Measurements from ENCODE around the gene LAMB4. TPM values are rescaled to one million over a fixed set of nuclear protein-coding genes. Genes with fewer than 3 reads are reported as not detected.

Gene LAMB4
- total and polyA plus RNA-seq, 2 donors from 2014 or later, result 1.2 to 5.4 TPM

DNA sequence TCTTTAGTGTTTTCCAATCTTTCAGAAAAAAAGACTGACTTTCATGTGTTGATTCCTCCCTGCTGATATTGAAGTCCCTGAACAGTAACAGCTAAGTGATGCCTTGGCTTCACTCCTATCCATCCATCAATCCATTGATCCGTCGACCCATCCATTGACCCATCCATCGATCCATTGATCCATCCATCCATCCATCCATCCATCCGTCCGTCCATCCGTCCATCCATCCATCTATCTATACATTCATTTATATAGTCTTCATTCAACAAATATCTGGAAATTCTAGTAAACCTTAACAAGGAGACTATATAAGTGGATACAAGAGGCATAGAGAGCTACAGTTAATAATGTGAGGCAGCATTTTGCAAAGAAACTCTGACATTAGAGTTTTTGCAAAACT lies 105.6 kb downstream of the LAMB4 start:
- TF ChIP-seq, protein P1, sequence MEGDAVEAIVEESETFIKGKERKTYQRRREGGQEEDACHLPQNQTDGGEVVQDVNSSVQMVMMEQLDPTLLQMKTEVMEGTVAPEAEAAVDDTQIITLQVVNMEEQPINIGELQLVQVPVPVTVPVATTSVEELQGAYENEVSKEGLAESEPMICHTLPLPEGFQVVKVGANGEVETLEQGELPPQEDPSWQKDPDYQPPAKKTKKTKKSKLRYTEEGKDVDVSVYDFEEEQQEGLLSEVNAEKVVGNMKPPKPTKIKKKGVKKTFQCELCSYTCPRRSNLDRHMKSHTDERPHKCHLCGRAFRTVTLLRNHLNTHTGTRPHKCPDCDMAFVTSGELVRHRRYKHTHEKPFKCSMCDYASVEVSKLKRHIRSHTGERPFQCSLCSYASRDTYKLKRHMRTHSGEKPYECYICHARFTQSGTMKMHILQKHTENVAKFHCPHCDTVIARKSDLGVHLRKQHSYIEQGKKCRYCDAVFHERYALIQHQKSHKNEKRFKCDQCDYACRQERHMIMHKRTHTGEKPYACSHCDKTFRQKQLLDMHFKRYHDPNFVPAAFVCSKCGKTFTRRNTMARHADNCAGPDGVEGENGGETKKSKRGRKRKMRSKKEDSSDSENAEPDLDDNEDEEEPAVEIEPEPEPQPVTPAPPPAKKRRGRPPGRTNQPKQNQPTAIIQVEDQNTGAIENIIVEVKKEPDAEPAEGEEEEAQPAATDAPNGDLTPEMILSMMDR (IDR thresholded peaks at IDR 0.05; ENCODE audit: borderline replicate concordance, extremely low read depth, insufficient read depth), result no peak
- H3K27ac ChIP-seq (ENCODE audit: low read depth in 2 of 2, low read length in 2 of 2), result no peak overlapping the region
- H3K4me1 ChIP-seq (ENCODE audit: control insufficient read depth in 2 of 3, insufficient read depth in 2 of 3, low read depth in 1 of 3, low read length in 3 of 3), result no peaks in the 10 kb centered on the region
- H3K9ac ChIP-seq (ENCODE audit: low read length in 3 of 3), result no peak overlapping the region
- DNase-seq (no peak), FAIRE-seq (no peak)
- H3K4me3 ChIP-seq (ENCODE audit: low read length in 3 of 3), result no peak overlapping the region
- H3K9me3 ChIP-seq (ENCODE audit: control insufficient read depth in 2 of 3, insufficient read depth in 1 of 3, low read length in 3 of 3), result no peaks in the 10 kb centered on the region
- no peaks in the 10 kb centered on the region for H3K27me3 ChIP-seq (ENCODE audit: control insufficient read depth, insufficient read depth, low read length)
- H3K36me3 ChIP-seq (ENCODE audit: control insufficient read depth in 2 of 3, insufficient read depth in 3 of 3, low read length in 3 of 3), result no peaks in the 10 kb centered on the region
- intact Hi-C loops (cut with DNase I), result no loop called here

- Histone ChIP-seq H3K27ac (ENCODE audit: low read depth in 2 of 2, low read length in 2 of 2) (no peak overlapping the region), H3K36me3 (ENCODE audit: control insufficient read depth in 2 of 3, insufficient read depth in 3 of 3, low read length in 3 of 3) (no peaks in the 10 kb centered on the region), H3K27me3 (ENCODE audit: control insufficient read depth, insufficient read depth, low read length) (no peaks in the 10 kb centered on the region), H3K4me1 (ENCODE audit: control insufficient read depth in 2 of 3, insufficient read depth in 2 of 3, low read depth in 1 of 3, low read length in 3 of 3) (peaks cover 0 to 4% (median 2%) of the 10 kb centered on the region in 3 donors), H3K4me3 (ENCODE audit: low read length in 3 of 3) (no peak overlapping the region), H3K9ac (ENCODE audit: low read length in 3 of 3) (no peak overlapping the region), H3K9me3 (ENCODE audit: control insufficient read depth in 2 of 3, insufficient read depth in 1 of 3, low read length in 3 of 3) (no peaks in the 10 kb centered on the region)
- intact Hi-C loops (cut with DNase I), result no loop called here
- FAIRE-seq (no peak), DNase-seq (no peak)
- TF ChIP-seq, protein P1 (IDR thresholded peaks at IDR 0.05; ENCODE audit: borderline replicate concordance, extremely low read depth, insufficient read depth), result no peak
Observed at GRCh38 chr7:108020585-108020984, 109.6 kb downstream of the LAMB4 start.

DNA sequence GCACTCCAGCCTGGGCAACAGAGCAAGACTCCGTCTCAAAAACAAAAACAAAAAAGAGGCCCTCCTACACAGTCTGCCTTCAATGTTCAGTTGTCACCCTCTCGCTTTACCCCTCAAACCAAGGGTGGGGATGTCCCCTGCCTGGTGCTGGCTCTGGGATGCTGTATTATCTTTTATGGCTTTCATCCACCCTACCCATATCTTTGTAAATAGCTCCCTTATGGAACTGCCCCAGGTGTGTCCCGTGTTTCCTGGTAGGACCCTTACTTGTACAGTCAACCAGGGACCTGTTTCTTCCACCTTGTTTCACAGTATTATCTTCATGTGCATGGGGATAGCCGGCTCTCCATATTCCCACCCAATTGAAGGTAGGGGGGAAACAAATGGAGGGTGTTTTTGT lies 111.5 kb downstream of the LAMB4 start:
- DNase-seq (no peak), FAIRE-seq (no peak)
- Histone ChIP-seq H3K36me3 (ENCODE audit: control insufficient read depth in 2 of 3, insufficient read depth in 3 of 3, low read length in 3 of 3) (no peaks in the 10 kb centered on the region), H3K4me3 (ENCODE audit: low read length in 3 of 3) (no peak overlapping the region), H3K9me3 (ENCODE audit: control insufficient read depth in 2 of 3, insufficient read depth in 1 of 3, low read length in 3 of 3) (no peaks in the 10 kb centered on the region), H3K27ac (ENCODE audit: low read depth in 2 of 2, low read length in 2 of 2) (no peak overlapping the region), H3K4me1 (ENCODE audit: control insufficient read depth in 2 of 3, insufficient read depth in 2 of 3, low read depth in 1 of 3, low read length in 3 of 3) (peaks cover 0 to 4% (median 2%) of the 10 kb centered on the region in 3 donors), H3K27me3 (ENCODE audit: control insufficient read depth, insufficient read depth, low read length) (no peaks in the 10 kb centered on the region), H3K9ac (ENCODE audit: low read length in 3 of 3) (no peak overlapping the region)
- TF ChIP-seq, protein P1 (IDR thresholded peaks at IDR 0.05; ENCODE audit: borderline replicate concordance, extremely low read depth, insufficient read depth), result no peak
- intact Hi-C loops (cut with DNase I), result no loop called here

DNA sequence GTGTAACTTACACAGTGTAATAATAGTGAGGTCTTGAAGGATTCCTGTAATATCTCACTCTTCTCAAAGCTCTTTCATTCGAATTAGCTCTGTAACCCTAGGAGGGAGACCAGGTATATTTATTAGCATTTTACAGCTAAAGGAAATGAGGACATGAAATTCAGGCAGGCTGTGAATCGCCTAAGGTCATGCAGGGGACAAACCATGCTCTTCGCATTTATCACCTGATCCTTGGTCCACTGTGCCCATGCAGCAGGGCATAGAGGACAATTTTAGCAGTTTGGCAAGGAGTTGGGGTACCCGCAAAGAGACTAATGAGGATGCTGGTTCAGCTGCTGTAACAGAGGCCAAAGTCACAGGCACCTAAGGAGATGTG lies 112.4 kb downstream of the LAMB4 start:
- intact Hi-C loops (cut with DNase I), result no loop called here
- Histone ChIP-seq H3K4me3 (ENCODE audit: low read length in 3 of 3) (no peak overlapping the region), H3K27me3 (ENCODE audit: control insufficient read depth, insufficient read depth, low read length) (no peaks in the 10 kb centered on the region), H3K36me3 (ENCODE audit: control insufficient read depth in 2 of 3, insufficient read depth in 3 of 3, low read length in 3 of 3) (no peaks in the 10 kb centered on the region), H3K27ac (ENCODE audit: low read depth in 2 of 2, low read length in 2 of 2) (peak overlapping the region; percentile 49 to 66), H3K9ac (ENCODE audit: low read length in 3 of 3) (no peak overlapping the region), H3K4me1 (ENCODE audit: control insufficient read depth in 2 of 3, insufficient read depth in 2 of 3, low read depth in 1 of 3, low read length in 3 of 3) (peaks cover 0 to 4% (median 2%) of the 10 kb centered on the region in 3 donors), H3K9me3 (ENCODE audit: control insufficient read depth in 2 of 3, insufficient read depth in 1 of 3, low read length in 3 of 3) (no peaks in the 10 kb centered on the region)
- TF ChIP-seq, protein P1 (IDR thresholded peaks at IDR 0.05; ENCODE audit: borderline replicate concordance, extremely low read depth, insufficient read depth), result no peak
- DNase-seq (peak in 3 of 5 donors; percentile 62 to 82 (median 75)), FAIRE-seq (no peak)
